Peyer's patch (tissue), 4 donors: ENCODE results near the gene SRGAP1.

ENCODE experiments used
- POLR2A ChIP-seq, 2 donors: fragments of 450-650 bp; IDR thresholded peaks; one replicate each; pipeline ENCODE4 v1.5.1; 2017; ENCODE audit warnings: antibody characterized with exemption in 2 of 2, mild to moderate bottlenecking in 2 of 2, moderate library complexity in 2 of 2
- TF ChIP-seq, protein P1 (sequence below), 6 experiments: fragments of 450-650 bp in 4 of 6; fragments of 200-600 bp in 2 of 6; sonication (generic) in 1 of 6; IDR thresholded peaks; one replicate each; pipeline ENCODE4 v1.5.1; 2017 to 2019; ENCODE audit warnings: antibody characterized with exemption in 6 of 6, mild to moderate bottlenecking in 3 of 6, moderate library complexity in 1 of 6

DNA sequence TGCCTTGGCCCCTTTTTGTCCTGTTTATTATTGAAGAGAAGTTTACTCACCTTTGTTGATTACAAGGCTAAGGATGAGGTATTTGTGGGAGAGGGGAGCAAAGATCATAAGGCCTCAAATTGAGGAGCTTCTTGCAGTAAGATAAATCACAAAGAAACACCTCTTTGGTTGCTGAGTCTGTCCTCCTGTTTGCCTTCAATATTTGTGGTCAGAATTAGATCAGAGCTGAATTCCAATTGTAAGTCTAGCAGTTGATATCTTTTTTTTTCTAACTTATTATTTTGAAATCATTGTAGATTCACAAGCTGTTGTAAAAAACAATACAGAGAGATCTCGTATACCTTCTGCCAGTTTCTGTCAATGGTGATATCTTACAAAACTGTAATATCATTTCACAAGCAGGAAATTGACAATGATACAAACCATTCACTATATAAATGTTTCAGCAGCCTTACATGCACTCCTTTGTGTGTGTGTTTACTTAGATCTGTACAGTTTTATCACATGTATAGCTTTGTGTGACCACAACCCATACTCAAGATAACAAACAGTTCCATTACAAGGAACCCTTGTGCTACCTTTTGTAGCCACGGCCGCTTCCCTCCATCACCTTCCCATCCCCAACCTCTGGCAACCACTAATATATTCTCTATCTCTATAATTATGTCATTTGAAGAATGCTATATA lies 280.2 kb downstream of the SRGAP1 start:
- TF ChIP-seq, protein P1, sequence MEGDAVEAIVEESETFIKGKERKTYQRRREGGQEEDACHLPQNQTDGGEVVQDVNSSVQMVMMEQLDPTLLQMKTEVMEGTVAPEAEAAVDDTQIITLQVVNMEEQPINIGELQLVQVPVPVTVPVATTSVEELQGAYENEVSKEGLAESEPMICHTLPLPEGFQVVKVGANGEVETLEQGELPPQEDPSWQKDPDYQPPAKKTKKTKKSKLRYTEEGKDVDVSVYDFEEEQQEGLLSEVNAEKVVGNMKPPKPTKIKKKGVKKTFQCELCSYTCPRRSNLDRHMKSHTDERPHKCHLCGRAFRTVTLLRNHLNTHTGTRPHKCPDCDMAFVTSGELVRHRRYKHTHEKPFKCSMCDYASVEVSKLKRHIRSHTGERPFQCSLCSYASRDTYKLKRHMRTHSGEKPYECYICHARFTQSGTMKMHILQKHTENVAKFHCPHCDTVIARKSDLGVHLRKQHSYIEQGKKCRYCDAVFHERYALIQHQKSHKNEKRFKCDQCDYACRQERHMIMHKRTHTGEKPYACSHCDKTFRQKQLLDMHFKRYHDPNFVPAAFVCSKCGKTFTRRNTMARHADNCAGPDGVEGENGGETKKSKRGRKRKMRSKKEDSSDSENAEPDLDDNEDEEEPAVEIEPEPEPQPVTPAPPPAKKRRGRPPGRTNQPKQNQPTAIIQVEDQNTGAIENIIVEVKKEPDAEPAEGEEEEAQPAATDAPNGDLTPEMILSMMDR (IDR thresholded peaks at IDR 0.05), result no peak
- TF ChIP-seq POLR2A (IDR thresholded peaks at IDR 0.05), result no peak
